IPS-18a (cell line): ENCODE data around the gene IPCEF1.
"Not testable (repeated sequence)": the region's sequence is repeated elsewhere in the genome, so short reads cannot be mapped to it uniquely, and the experiment has no call there.

ENCODE experiments used
- H3K27ac ChIP-seq: one replicate; pipeline ENCODE4 v1.5.1; 2013; ENCODE audit warnings: low read length
- H3K27me3 ChIP-seq: one replicate; pipeline ENCODE4 v1.6.1; 2013; ENCODE audit warnings: mild to moderate bottlenecking, low read length; ENCODE audit not compliant: control insufficient read depth, insufficient read depth
- H3K36me3 ChIP-seq: one replicate; pipeline ENCODE4 v1.6.1; 2013; ENCODE audit warnings: low read depth, low read length; ENCODE audit not compliant: control insufficient read depth
- H3K4me1 ChIP-seq: one replicate; pipeline ENCODE4 v1.6.1; 2013; ENCODE audit warnings: low read depth, low read length; ENCODE audit not compliant: control insufficient read depth
- H3K4me3 ChIP-seq: one replicate; pipeline ENCODE4 v1.5.1; 2013; ENCODE audit warnings: low read length
- H3K9ac ChIP-seq: one replicate; pipeline ENCODE4 v1.6.1; 2013; ENCODE audit warnings: mild to moderate bottlenecking, low read length, moderate library complexity
- H3K9me3 ChIP-seq: one replicate; pipeline ENCODE4 v1.6.1; 2013; ENCODE audit warnings: low read depth, low read length; ENCODE audit not compliant: control insufficient read depth

The IPCEF1 gene

DNA sequence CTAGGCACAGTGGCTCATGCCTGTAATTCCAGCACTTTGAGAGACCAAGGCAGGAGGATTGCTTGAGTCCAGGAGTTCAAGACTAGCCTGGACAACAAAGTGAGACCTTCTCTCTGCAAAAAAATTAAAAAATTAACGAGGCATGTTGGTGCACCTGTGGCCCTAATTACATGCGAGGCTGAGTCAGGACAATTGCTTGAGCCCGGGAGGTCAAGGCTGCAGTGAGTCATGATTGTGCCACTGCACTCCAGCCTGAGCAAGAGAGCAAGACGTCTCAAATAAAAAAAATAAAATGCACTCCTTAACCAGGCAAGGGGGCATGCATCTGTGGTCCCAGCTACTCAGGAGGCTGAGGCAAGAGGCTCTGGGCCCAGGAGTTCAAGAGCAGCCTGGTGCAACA is 53.0 kb downstream of the IPCEF1 start:
- not testable (repeated sequence) for H3K4me3 ChIP-seq

DNA sequence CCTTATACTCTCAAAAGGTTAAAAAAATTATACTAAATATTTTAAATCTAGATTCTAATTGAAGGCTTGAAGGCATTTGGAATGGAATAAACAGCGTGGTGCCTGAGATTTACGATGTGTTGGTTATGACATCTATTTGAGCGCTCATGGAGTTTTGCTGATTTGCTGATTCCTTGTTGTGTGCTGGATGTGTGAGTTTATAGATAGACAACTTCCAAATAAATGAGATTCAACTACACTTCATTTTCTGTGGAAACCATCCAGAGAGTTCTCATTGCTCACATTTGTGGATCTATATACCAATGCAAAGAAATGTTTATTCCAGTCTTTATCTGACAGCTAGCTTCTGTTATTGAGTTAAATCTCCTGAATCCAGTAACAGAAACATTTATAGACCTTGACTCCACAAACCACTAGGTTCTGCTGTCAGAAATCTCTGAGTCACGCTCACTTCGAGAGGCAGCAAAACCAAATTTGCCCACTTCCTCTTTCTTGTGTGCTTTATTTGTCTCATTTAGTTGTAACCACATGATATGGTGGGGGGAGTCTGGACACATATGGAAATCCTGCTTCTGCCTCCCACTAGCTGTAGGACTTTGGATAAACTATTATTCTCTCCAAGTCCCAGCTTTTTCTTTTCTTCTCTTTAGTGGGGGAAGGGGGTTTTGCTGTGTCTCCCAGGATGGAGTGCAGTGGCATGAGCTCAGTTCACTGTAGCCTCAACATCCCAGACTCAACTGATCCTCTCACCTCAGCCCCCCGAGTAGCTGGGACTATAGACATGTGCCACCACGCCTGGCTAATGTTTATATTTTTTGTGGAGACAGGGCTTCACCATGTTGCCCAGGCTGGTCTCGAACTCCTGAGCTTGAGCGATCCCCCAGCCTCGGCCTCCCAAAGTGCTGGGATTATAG is 54.5 kb downstream of the IPCEF1 start:
- no peak overlapping the region for H3K9ac ChIP-seq
- no peak overlapping the region for H3K4me3 ChIP-seq
- no peaks in the 10 kb centered on the region for H3K36me3 ChIP-seq
- H3K27me3 ChIP-seq, result no peaks in the 10 kb centered on the region
- no peak overlapping the region for H3K27ac ChIP-seq
- H3K9me3 ChIP-seq, result no peaks in the 10 kb centered on the region
- H3K4me1 ChIP-seq, result no peaks in the 10 kb centered on the region

More for the DNA sequence above, 53.0 kb downstream of the IPCEF1 start:
- H3K27me3 ChIP-seq, H3K36me3 ChIP-seq, H3K9ac ChIP-seq, H3K27ac ChIP-seq, H3K9me3 ChIP-seq, H3K4me1 ChIP-seq: not testable (repeated sequence)

DNA sequence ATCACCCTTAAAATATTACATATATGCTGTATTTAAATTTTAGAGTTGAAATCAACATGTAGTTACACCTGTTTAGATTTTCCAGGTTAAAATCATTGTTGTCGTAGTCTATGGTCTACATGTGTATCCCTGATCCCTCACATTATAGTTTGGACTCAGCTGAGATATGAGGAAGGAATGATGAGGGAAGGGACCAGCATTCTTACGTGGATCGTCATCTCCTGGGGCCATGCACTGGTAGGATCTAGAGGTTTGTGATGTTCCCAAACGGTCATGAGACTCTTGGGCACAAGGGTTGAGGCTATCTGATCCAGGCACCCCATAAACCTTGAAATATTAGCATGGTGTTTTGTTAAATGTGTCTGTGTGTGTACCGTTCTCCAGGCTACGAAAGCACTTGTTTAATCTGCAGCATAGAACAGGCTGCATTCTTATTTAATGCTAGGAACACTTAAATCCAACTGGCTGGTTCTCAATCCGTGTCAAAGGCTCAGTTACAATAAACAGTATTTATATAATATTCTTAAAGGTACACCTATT is 55.4 kb downstream of the IPCEF1 start:
- no peaks in the 10 kb centered on the region for H3K27me3 ChIP-seq
- H3K9me3 ChIP-seq, result no peaks in the 10 kb centered on the region
- H3K36me3 ChIP-seq, result no peaks in the 10 kb centered on the region
- H3K4me1 ChIP-seq, result no peaks in the 10 kb centered on the region
- no peak overlapping the region for H3K9ac ChIP-seq
- H3K4me3 ChIP-seq, result no peak overlapping the region
- H3K27ac ChIP-seq, result no peak overlapping the region

DNA sequence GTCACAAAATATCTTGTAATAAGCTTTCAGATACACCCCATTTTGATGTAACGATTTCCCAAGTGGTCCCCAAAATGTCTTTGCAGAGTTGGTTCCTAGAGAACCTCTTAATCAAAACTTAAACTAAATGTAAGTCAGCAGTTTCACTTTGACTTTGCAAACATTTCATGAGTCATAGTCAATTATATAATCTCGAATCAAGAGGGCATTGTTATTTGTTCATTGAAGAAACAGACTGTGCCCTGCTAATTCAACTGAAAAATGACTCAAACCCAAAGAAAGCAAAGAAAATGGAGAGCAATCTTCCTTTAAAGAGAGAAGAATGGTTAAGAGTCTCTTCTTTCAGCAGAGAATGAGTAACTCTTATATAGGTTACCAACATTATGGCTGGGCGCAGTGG is 58.3 kb downstream of the IPCEF1 start:
- no peaks in the 10 kb centered on the region for H3K4me1 ChIP-seq

DNA sequence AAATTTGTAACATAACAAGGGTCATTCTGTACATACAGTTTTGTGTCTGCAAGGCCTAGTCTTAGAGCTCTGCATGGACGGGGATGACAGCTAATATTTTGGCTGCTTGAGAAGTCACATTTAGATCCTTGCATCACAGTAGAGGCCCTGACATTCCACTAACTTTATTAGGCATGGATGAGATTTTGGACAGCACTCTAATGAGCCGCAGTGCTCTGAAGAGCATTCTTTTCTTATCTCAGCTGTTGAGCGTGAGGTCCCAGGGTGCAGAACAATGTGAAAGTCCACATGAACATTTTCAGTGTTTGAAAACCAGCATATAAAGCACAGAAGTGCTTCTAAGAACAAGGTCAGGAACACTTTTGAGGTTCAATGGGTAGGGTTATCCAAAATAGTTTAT is 58.9 kb downstream of the IPCEF1 start:
- Histone ChIP-seq H3K27ac (no peak overlapping the region), H3K9ac (no peak overlapping the region)

More for the DNA sequence above, 58.3 kb downstream of the IPCEF1 start:
- Histone ChIP-seq H3K27ac (no peak overlapping the region), H3K9ac (no peak overlapping the region), H3K36me3 (no peaks in the 10 kb centered on the region), H3K4me3 (no peak overlapping the region), H3K9me3 (no peaks in the 10 kb centered on the region), H3K27me3 (no peaks in the 10 kb centered on the region)

DNA sequence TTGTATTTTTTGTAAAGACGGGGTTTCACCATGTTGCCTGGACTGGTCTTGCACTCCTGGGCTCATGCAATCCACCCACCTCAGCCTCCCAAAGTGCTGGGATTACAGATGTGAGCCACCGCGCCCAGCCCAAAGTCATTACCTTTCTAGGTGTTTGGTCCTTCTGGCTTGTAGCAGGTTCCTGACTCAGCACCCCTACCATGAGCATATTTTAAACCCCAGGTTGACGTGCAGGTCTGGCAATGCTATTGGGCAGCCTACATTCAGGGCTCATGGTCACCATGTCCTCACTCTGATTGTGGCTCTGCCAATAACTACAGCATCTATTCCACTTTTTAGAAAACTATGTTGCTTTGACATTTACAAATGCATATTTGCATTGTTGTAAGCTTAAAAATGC is 59.4 kb downstream of the IPCEF1 start:
- Histone ChIP-seq H3K4me1 (no peaks in the 10 kb centered on the region), H3K27ac (no peak overlapping the region), H3K36me3 (no peaks in the 10 kb centered on the region), H3K4me3 (no peak overlapping the region), H3K9me3 (no peaks in the 10 kb centered on the region), H3K27me3 (no peaks in the 10 kb centered on the region), H3K9ac (no peak overlapping the region)

More for the DNA sequence above, 58.9 kb downstream of the IPCEF1 start:
- Histone ChIP-seq H3K27me3 (no peaks in the 10 kb centered on the region), H3K4me3 (no peak overlapping the region), H3K4me1 (no peaks in the 10 kb centered on the region), H3K9me3 (no peaks in the 10 kb centered on the region), H3K36me3 (no peaks in the 10 kb centered on the region)

DNA sequence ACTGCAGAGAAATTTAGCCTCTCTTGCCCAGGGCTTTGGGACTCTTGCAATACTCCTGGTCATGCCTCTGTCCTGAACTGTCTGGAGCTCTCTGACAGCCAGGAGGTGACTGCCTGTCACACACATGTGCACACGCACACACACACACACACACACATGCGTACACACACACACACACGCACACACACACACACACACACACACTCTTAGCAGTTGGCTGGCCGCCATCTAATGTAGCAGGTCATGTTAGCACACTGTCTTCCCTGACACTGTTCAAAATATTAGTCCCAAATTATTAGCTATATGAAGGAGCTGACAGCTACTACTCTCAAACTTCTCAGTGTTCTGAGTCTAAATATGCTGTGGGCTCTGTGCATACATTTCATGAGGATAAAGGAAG is 60.9 kb downstream of the IPCEF1 start:
- H3K4me3 ChIP-seq, result no peak overlapping the region
- H3K36me3 ChIP-seq, result no peaks in the 10 kb centered on the region
- H3K9ac ChIP-seq, result no peak overlapping the region
- no peaks in the 10 kb centered on the region for H3K4me1 ChIP-seq
- H3K9me3 ChIP-seq, result no peaks in the 10 kb centered on the region
- no peak overlapping the region for H3K27ac ChIP-seq
- H3K27me3 ChIP-seq, result no peaks in the 10 kb centered on the region

DNA sequence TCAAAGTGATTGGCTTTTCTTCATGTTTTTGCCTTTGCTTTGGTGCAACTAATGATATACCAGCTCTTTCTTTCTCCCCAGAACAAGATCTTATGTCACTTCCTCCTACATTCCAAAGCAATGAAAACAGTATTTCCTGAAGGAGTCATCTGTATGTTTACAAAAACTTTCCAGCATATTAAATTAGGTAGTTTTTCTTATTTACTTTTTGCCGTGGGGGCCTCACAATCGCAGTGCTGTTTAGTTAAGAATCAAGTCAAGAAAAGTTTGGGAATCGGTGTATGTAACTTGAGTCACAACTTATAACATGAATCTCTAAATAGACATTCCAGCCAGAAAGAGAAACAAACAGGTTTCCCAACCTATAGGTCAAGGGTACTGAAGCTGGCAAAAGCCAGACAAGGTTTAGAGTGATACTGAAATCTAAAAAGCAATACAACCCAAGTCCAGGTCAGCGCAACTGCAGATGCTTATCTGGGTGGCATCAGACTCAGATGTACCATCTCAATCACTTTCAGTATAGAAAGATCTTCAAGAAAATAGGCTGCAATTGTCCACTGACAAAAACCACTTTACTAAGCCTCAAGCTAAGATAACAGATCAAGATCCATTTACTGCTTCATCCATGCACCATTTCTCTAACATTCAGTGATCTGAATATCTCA is 63.6 kb downstream of the IPCEF1 start:
- H3K27ac ChIP-seq, result no peak overlapping the region
- no peaks in the 10 kb centered on the region for H3K27me3 ChIP-seq
- no peaks in the 10 kb centered on the region for H3K36me3 ChIP-seq
- H3K9me3 ChIP-seq, result no peaks in the 10 kb centered on the region
- H3K4me3 ChIP-seq, result no peak overlapping the region
- no peak overlapping the region for H3K9ac ChIP-seq
- no peaks in the 10 kb centered on the region for H3K4me1 ChIP-seq

DNA sequence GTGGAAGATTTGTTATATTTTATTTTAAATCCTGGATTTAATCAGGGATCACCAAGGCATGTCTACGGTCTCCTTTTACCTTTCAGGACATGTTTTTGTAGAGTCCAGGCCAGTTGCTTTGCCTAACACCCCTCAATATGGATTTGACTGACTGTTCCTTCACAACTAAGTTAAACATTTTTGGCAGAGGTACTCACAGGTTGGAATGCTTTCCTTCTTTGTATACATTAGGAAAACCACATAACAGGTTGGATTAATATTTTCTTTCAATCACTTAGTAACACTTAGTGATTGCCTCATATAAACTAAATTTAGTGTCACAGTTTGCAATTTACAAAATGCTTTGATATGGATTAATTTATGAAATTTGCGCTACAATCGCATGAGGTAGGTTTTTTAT is 64.5 kb downstream of the IPCEF1 start:
- H3K36me3 ChIP-seq, result no peaks in the 10 kb centered on the region
- H3K27ac ChIP-seq, result no peak overlapping the region
- no peak overlapping the region for H3K9ac ChIP-seq

DNA sequence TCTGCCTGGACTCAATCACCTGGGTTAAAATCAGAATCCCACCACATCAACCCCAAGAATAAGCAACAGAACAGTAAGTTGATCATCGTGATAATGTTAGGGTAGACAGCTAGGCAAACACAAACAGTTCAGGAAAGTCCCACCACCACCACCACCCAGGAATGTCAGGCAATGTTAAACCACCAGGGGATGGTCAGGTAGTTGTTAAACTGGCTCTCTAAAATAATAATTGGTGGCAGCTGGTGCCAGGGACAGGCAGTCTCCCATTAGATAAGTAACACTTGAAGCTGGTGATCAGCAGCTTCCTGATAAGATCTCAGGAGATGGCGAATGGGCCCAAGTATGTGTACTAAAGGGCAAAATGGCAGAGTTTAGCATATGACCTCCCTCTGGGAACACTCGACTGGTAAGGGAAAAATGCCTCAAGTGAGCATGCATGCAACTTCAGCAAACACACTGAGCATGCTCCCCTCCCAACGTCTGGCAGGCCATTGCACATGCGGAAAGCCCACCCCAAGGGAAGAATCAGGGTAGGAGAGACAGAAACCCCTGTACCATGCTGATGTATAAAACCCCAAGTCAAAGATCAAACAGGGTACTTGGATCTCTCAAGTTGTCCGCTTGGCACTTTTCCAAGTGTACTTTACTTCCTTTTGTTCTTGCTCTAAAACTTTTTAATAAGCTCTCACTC is 66.6 kb downstream of the IPCEF1 start:
- Histone ChIP-seq H3K4me1 (no peaks in the 10 kb centered on the region), H3K9me3 (no peaks in the 10 kb centered on the region), H3K27me3 (no peaks in the 10 kb centered on the region), H3K4me3 (no peak overlapping the region), H3K9ac (no peak overlapping the region), H3K36me3 (no peaks in the 10 kb centered on the region), H3K27ac (no peak overlapping the region)

More for the DNA sequence above, 64.5 kb downstream of the IPCEF1 start:
- H3K4me3 ChIP-seq, result no peak overlapping the region
- H3K27me3 ChIP-seq, result no peaks in the 10 kb centered on the region
- no peaks in the 10 kb centered on the region for H3K9me3 ChIP-seq
- H3K4me1 ChIP-seq, result no peaks in the 10 kb centered on the region

DNA sequence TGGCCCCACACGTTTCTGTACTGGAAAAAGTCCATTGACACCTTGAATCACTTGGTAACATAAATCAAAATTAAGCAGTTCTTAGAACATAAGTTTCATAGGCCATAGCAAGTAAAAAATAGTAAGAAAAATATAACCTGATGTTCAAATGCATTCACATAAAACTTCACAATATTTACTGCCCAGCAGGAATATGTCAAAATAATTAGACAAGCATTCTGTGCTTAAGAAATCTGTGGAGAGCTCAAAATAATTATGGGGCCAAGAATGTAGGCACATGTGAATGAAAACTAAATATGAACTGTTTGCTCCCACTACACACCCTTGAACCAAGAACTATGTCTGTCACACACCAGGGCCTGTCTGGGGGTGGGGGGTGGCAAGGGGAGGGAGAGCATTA is 70.8 kb downstream of the IPCEF1 start:
- H3K9ac ChIP-seq, result no peak overlapping the region
- H3K9me3 ChIP-seq, result no peaks in the 10 kb centered on the region
- H3K27me3 ChIP-seq, result no peaks in the 10 kb centered on the region
- no peaks in the 10 kb centered on the region for H3K36me3 ChIP-seq
- H3K27ac ChIP-seq, result no peak overlapping the region
- no peaks in the 10 kb centered on the region for H3K4me1 ChIP-seq
- H3K4me3 ChIP-seq, result no peak overlapping the region
